SJSA1 (cell line): ENCODE results near the gene CERKL. TPM values are rescaled to one million over a fixed set of nuclear protein-coding genes. Genes with fewer than 3 reads are reported as not detected.

Experiments used
- DNase-seq, 2 experiments: peaks; one replicate each; pipeline ENCODE4 v3.0.0-alpha.2; 2015 to 2020; ENCODE audit warnings: low spot score in 2 of 2, low read depth in 1 of 2
- H3K27ac ChIP-seq: fragments of 250-450 bp; sonication (Bioruptor Pico); 2 replicates; pipeline ENCODE4 v1.5.1; 2020; ENCODE audit warnings: mild to moderate bottlenecking, moderate library complexity
- H3K27me3 ChIP-seq: fragments of 250-450 bp; sonication (Bioruptor Pico); replicated peaks from 2 replicates; pipeline ENCODE4 v1.5.1; 2020; ENCODE audit warnings: mild to moderate bottlenecking, moderate library complexity
- H3K36me3 ChIP-seq: fragments of 250-450 bp; sonication (Bioruptor Pico); 2 replicates; pipeline ENCODE4 v1.5.1; 2020; ENCODE audit warnings: mild to moderate bottlenecking
- H3K4me1 ChIP-seq: fragments of 250-450 bp; sonication (Bioruptor Pico); replicated peaks from 2 replicates; pipeline ENCODE4 v1.6.1; 2021; ENCODE audit warnings: mild to moderate bottlenecking
- H3K4me3 ChIP-seq: fragments of 250-450 bp; sonication (Bioruptor Pico); 2 replicates; pipeline ENCODE4 v1.5.1; 2020; ENCODE audit warnings: mild to moderate bottlenecking
- H3K9me3 ChIP-seq: fragments of 250-450 bp; sonication (Bioruptor Pico); replicated peaks from 2 replicates; pipeline ENCODE4 v1.5.1; 2020; ENCODE audit warnings: mild to moderate bottlenecking
- total RNA-seq: library from RNA; depleted of rRNA; stranded (reverse); fragments of >200 nt; shearing (Covaris generic); gene quantifications from 2 replicates; pipeline ENCODE4 v1.2.3, GENCODE V29; 2014

CERKL gene
- total RNA-seq, 1 experiment from 2014 or later, result 0.11 TPM

- Histone ChIP-seq H3K4me3 (no peak overlapping the region), H3K27ac (no peak overlapping the region), H3K27me3 (0 out of 2 replicates have a peak, but pooled peaks cover 8% of the 10 kb centered on the region), H3K9me3 (no peaks in the 10 kb centered on the region), H3K4me1 (no peaks in the 10 kb centered on the region), H3K36me3 (no peaks in the 10 kb centered on the region)
- no peak for DNase-seq
These were observed 29.4 kb downstream of the CERKL start for GRCh38 chr2:181627545-181627944.

GRCh38 chr2:181626671-181627070, 30.2 kb downstream of the CERKL start:
- no peak for DNase-seq
- Histone ChIP-seq H3K4me3 (no peak overlapping the region), H3K4me1 (no peaks in the 10 kb centered on the region), H3K27me3 (0 out of 2 replicates have a peak, but pooled peaks cover 8% of the 10 kb centered on the region), H3K9me3 (no peaks in the 10 kb centered on the region), H3K27ac (no peak overlapping the region), H3K36me3 (no peaks in the 10 kb centered on the region)

- Histone ChIP-seq H3K4me3 (no peak overlapping the region), H3K9me3 (no peaks in the 10 kb centered on the region), H3K27ac (no peak overlapping the region), H3K4me1 (no peaks in the 10 kb centered on the region), H3K27me3 (0 out of 2 replicates have a peak, but pooled peaks cover 8% of the 10 kb centered on the region), H3K36me3 (no peaks in the 10 kb centered on the region)
- DNase-seq, result no peak
These were observed 33.7 kb downstream of the CERKL start for GRCh38 chr2:181623159-181623558.

GRCh38 chr2:181621779-181622490, 35.0 kb downstream of the CERKL start:
- no peaks in the 10 kb centered on the region for H3K36me3 ChIP-seq
- H3K9me3 ChIP-seq, result no peaks in the 10 kb centered on the region
- H3K4me3 ChIP-seq, result no peak overlapping the region
- no peaks in the 10 kb centered on the region for H3K4me1 ChIP-seq
- peaks cover 11% of the 10 kb centered on the region; the same call in 1 of the 2 replicates for H3K27me3 ChIP-seq
- no peak overlapping the region for H3K27ac ChIP-seq
- no peak for DNase-seq

GRCh38 chr2:181619516-181619915, 37.4 kb downstream of the CERKL start:
- no peak overlapping the region for H3K4me3 ChIP-seq
- no peak for DNase-seq
- peaks cover 11% of the 10 kb centered on the region; the same call in 1 of the 2 replicates for H3K27me3 ChIP-seq
- no peaks in the 10 kb centered on the region for H3K36me3 ChIP-seq
- no peaks in the 10 kb centered on the region for H3K4me1 ChIP-seq
- no peaks in the 10 kb centered on the region for H3K9me3 ChIP-seq
- no peak overlapping the region for H3K27ac ChIP-seq

GRCh38 chr2:181616715-181617114, 40.2 kb downstream of the CERKL start:
- DNase-seq, result no peak
- Histone ChIP-seq H3K4me3 (no peak overlapping the region), H3K4me1 (no peaks in the 10 kb centered on the region), H3K27ac (no peak overlapping the region), H3K27me3 (peaks cover 3% of the 10 kb centered on the region; the same call in 1 of the 2 replicates), H3K36me3 (no peaks in the 10 kb centered on the region), H3K9me3 (no peaks in the 10 kb centered on the region)

- Histone ChIP-seq H3K36me3 (no peaks in the 10 kb centered on the region), H3K4me1 (no peaks in the 10 kb centered on the region), H3K27me3 (peaks cover 3% of the 10 kb centered on the region; the same call in 1 of the 2 replicates), H3K4me3 (no peak overlapping the region), H3K9me3 (no peaks in the 10 kb centered on the region), H3K27ac (no peak overlapping the region)
- DNase-seq, result no peak
These were observed 41.8 kb downstream of the CERKL start for GRCh38 chr2:181614874-181615638.

GRCh38 chr2:181613241-181613640, 43.7 kb downstream of the CERKL start:
- Histone ChIP-seq H3K27ac (no peak overlapping the region), H3K27me3 (peaks cover 3% of the 10 kb centered on the region; the same call in 1 of the 2 replicates), H3K4me3 (no peak overlapping the region), H3K9me3 (no peaks in the 10 kb centered on the region), H3K4me1 (no peaks in the 10 kb centered on the region), H3K36me3 (no peaks in the 10 kb centered on the region)
- no peak for DNase-seq

- no peaks in the 10 kb centered on the region for H3K4me1 ChIP-seq
- DNase-seq, result no peak
- H3K9me3 ChIP-seq, result no peaks in the 10 kb centered on the region
- H3K27me3 ChIP-seq, result no peaks in the 10 kb centered on the region
- no peaks in the 10 kb centered on the region for H3K36me3 ChIP-seq
- no peak overlapping the region for H3K4me3 ChIP-seq
- no peak overlapping the region for H3K27ac ChIP-seq
These were observed 49.0 kb downstream of the CERKL start for GRCh38 chr2:181607629-181608590.

GRCh38 chr2:181605889-181606837, 50.7 kb downstream of the CERKL start:
- Histone ChIP-seq H3K36me3 (no peaks in the 10 kb centered on the region), H3K4me3 (no peak overlapping the region), H3K27me3 (no peaks in the 10 kb centered on the region), H3K27ac (no peak overlapping the region), H3K4me1 (no peaks in the 10 kb centered on the region), H3K9me3 (no peaks in the 10 kb centered on the region)
- DNase-seq, result no peak

- DNase-seq, result no peak
- Histone ChIP-seq H3K27me3 (no peaks in the 10 kb centered on the region), H3K9me3 (no peaks in the 10 kb centered on the region), H3K36me3 (no peaks in the 10 kb centered on the region), H3K27ac (no peak overlapping the region), H3K4me1 (no peaks in the 10 kb centered on the region), H3K4me3 (no peak overlapping the region)
These were observed 54.9 kb downstream of the CERKL start for GRCh38 chr2:181602017-181602416.

GRCh38 chr2:181596556-181596955, 60.3 kb downstream of the CERKL start:
- DNase-seq, result no peak
- 0 out of 2 replicates have a peak, but pooled peaks cover 3% of the 10 kb centered on the region for H3K27me3 ChIP-seq
- H3K4me1 ChIP-seq, result no peaks in the 10 kb centered on the region
- H3K27ac ChIP-seq, result no peak overlapping the region
- no peaks in the 10 kb centered on the region for H3K36me3 ChIP-seq
- H3K4me3 ChIP-seq, result no peak overlapping the region
- no peaks in the 10 kb centered on the region for H3K9me3 ChIP-seq
